SK-N-SH (cell line): Measurements from ENCODE around the gene LCN1. TPM values are rescaled to one million over a fixed set of nuclear protein-coding genes. Genes with fewer than 3 reads are reported as not detected.
A peak's percentile ranks its signal among the peaks of the same experiment; 100 is the strongest.

Source experiments
- CTCF ChIA-PET: fragments of 300-600, 350-600 bp; formaldehyde crosslinking; extraction: SDS; loops from one replicate; lab custom pipeline; 2021; lab: Yijun Ruan, JAX
- POLR2A ChIA-PET: fragments of 350-600 bp; sonication (Branson Sonifier 250); formaldehyde crosslinking; extraction: SDS; loops from one replicate; lab custom pipeline; 2020; ENCODE audit warnings: antibody characterized with exemption, inconsistent platforms; lab: Yijun Ruan, JAX
- DNase-seq: peaks from one replicate; pipeline ENCODE4 v3.0.0; 2012
- H2AFZ ChIP-seq: fragments of 200-600 bp; sonication (generic); 2 replicates; pipeline ENCODE4 v1.8.1; 2016; ENCODE audit warnings: antibody characterized with exemption, mild to moderate bottlenecking, low read depth
- H3F3A ChIP-seq: fragments of 200-600 bp; sonication (generic); replicated peaks from 2 replicates; pipeline ENCODE3; 2016; ENCODE audit warnings: antibody characterized with exemption, mild to moderate bottlenecking; ENCODE audit not compliant: insufficient read depth
- H3K27ac ChIP-seq, 2 experiments: fragments of 200-500 bp in 1 of 2; fragments of 200-600 bp in 1 of 2; sonication (Bioruptor generic) in 1 of 2; sonication (generic), shearing (Covaris generic) in 1 of 2; 2 replicates each; pipeline versions ENCODE4 v1.5.1 to v1.6.1; 2014 to 2016; ENCODE audit warnings: low read depth in 2 of 2, inconsistent platforms in 1 of 2, low read length in 1 of 2, mild to moderate bottlenecking in 1 of 2, mixed read lengths in 1 of 2
- H3K27me3 ChIP-seq: fragments of 200-600 bp; sonication (generic), shearing (Covaris generic); 2 replicates; pipeline ENCODE4 v1.6.1; 2016; ENCODE audit warnings: mixed run types; ENCODE audit not compliant: insufficient read depth
- H3K36me3 ChIP-seq, 2 experiments: fragments of 200-500 bp in 1 of 2; fragments of 200-600 bp in 1 of 2; sonication (Bioruptor generic) in 1 of 2; sonication (generic) in 1 of 2; replicated peaks in 1 of 2; 2 replicates each; pipeline versions ENCODE3 to v1.5.1; 2014 to 2016; ENCODE audit warnings: low read length in 1 of 2, mild to moderate bottlenecking in 1 of 2; ENCODE audit not compliant: insufficient read depth in 2 of 2, control insufficient read depth in 1 of 2
- H3K4me1 ChIP-seq, 2 experiments: fragments of 200-500 bp in 1 of 2; fragments of 200-600 bp in 1 of 2; sonication (Bioruptor generic) in 1 of 2; sonication (generic), shearing (Covaris generic) in 1 of 2; 2 replicates each; pipeline versions ENCODE4 v1.5.1 to v1.6.1; 2014 to 2016; ENCODE audit warnings: low read depth in 1 of 2, low read length in 1 of 2, mixed run types in 1 of 2; ENCODE audit not compliant: insufficient read depth in 2 of 2, control insufficient read depth in 1 of 2
- H3K4me2 ChIP-seq: fragments of 200-600 bp; sonication (generic), shearing (Covaris generic); 2 replicates; pipeline ENCODE4 v1.6.1; 2017; ENCODE audit warnings: mixed run types
- H3K4me3 ChIP-seq, 2 experiments: fragments of 200-500 bp in 1 of 2; fragments of 200-600 bp in 1 of 2; sonication (Bioruptor generic) in 1 of 2; sonication (generic), shearing (Covaris generic) in 1 of 2; 2 replicates each; pipeline versions ENCODE4 v1.5.1 to v1.8.1; 2014 to 2016; ENCODE audit warnings: low read depth in 2 of 2, inconsistent platforms in 1 of 2, low read length in 1 of 2, mild to moderate bottlenecking in 1 of 2, mixed read lengths in 1 of 2, moderate library complexity in 1 of 2
- H3K79me2 ChIP-seq: fragments of 200-600 bp; sonication (generic); 2 replicates; pipeline ENCODE4 v1.8.1; 2017; ENCODE audit warnings: mild to moderate bottlenecking; ENCODE audit not compliant: insufficient read depth
- H3K9ac ChIP-seq: fragments of 200-600 bp; sonication (generic); 2 replicates; pipeline ENCODE4 v1.6.1; 2017; ENCODE audit warnings: mixed run types
- H3K9me2 ChIP-seq: fragments of 200-600 bp; sonication (generic); 2 replicates; pipeline ENCODE4 v1.6.1; 2017; ENCODE audit warnings: mixed run types
- H3K9me3 ChIP-seq: fragments of 200-600 bp; sonication (generic); 2 replicates; pipeline ENCODE4 v1.6.1; 2017; ENCODE audit warnings: mixed run types, mild to moderate bottlenecking, moderate library complexity
- H4K20me1 ChIP-seq: fragments of 200-600 bp; sonication (generic); 2 replicates; pipeline ENCODE4 v1.6.1; 2017; ENCODE audit warnings: mild to moderate bottlenecking, mixed run types; ENCODE audit not compliant: insufficient read depth
- FOSL2 ChIP-seq: IDR thresholded peaks from 2 replicates; pipeline ENCODE4 v1.4.0; 2012; ENCODE audit warnings: low read depth, mild to moderate bottlenecking, moderate library complexity, borderline replicate concordance
- GABPA ChIP-seq: IDR thresholded peaks from 2 replicates; pipeline ENCODE4 v1.4.0; 2012; ENCODE audit warnings: low read depth, mild to moderate bottlenecking
- IRF3 ChIP-seq: fragments of 150-350 bp; IDR thresholded peaks from 2 replicates; pipeline ENCODE4 v1.6.1; 2016; ENCODE audit warnings: mild to moderate bottlenecking, low read depth, low read length
- JUND ChIP-seq: IDR thresholded peaks from 2 replicates; pipeline ENCODE4 v1.4.0; 2012
- MAX ChIP-seq: IDR thresholded peaks from 2 replicates; pipeline ENCODE4 v1.4.0; 2012; ENCODE audit warnings: low read depth
- MEF2A ChIP-seq: IDR thresholded peaks from 2 replicates; pipeline ENCODE4 v1.4.0; 2012; ENCODE audit warnings: low read depth, borderline replicate concordance
- NRF1 ChIP-seq: IDR thresholded peaks from 2 replicates; pipeline ENCODE4 v1.6.1; 2012; ENCODE audit warnings: low read depth, mild to moderate bottlenecking, low read length
- POLR2AphosphoS5 ChIP-seq: IDR thresholded peaks from 2 replicates; pipeline ENCODE4 v1.6.1; 2012; ENCODE audit warnings: low read depth, low read length
- REST ChIP-seq: IDR thresholded peaks from 2 replicates; pipeline ENCODE4 v1.6.1; 2012; ENCODE audit warnings: mild to moderate bottlenecking, low read depth, low read length, moderate library complexity
- RFX5 ChIP-seq: IDR thresholded peaks from 2 replicates; pipeline ENCODE4 v1.6.1; 2012; ENCODE audit warnings: mild to moderate bottlenecking, improper control_type of control experiment, low read length
- RXRA ChIP-seq: IDR thresholded peaks from 2 replicates; pipeline ENCODE4 v1.4.0; 2012; ENCODE audit warnings: low read depth, mild to moderate bottlenecking, borderline replicate concordance
- SIN3A ChIP-seq: IDR thresholded peaks from 2 replicates; pipeline ENCODE4 v1.6.1; 2012; ENCODE audit warnings: low read depth, mild to moderate bottlenecking, low read length, moderate library complexity, borderline replicate concordance
- TCF12 ChIP-seq: IDR thresholded peaks from 2 replicates; pipeline ENCODE4 v1.4.0; 2012
- USF2 ChIP-seq: fragments of 150-350 bp; IDR thresholded peaks from 2 replicates; pipeline ENCODE4 v1.6.1; 2017; ENCODE audit warnings: antibody characterized with exemption, low read length, low read depth, borderline replicate concordance
- YY1 ChIP-seq: IDR thresholded peaks from 2 replicates; pipeline ENCODE4 v1.4.0; 2012; ENCODE audit warnings: low read depth, mild to moderate bottlenecking
- ZBTB33 ChIP-seq: IDR thresholded peaks from 2 replicates; pipeline ENCODE4 v1.4.0; 2012; ENCODE audit warnings: low read depth, borderline replicate concordance
- WGBS: methylation state at CpG from one replicate; pipeline ENCODE4 v1.1.6; 2017; ENCODE audit warnings: low lambda C conversion rate; 5-methylcytosine and 5-hydroxymethylcytosine counted together
- polyA plus RNA-seq, 3 experiments: library from polyadenylated mRNA; depleted of rRNA; stranded (reverse); fragments of >200 nt; gene quantifications; 2 replicates each; pipeline ENCODE4 v1.2.3, GENCODE V29; 2012

The LCN1 gene
- polyA plus RNA-seq, 1 of the 3 experiments (the other 2 are of a cell fraction): not detected

GRCh38 chr9:135507104-135508035, 13.9 kb upstream of the LCN1 start:
- Histone ChIP-seq H4K20me1 (peaks cover 15% of the 10 kb centered on the region), H3F3A (no peaks in the 10 kb centered on the region), H2AFZ (no peak overlapping the region), H3K27me3 (no peaks in the 10 kb centered on the region), H3K9me2 (no peaks in the 10 kb centered on the region), H3K4me1 (peaks cover 0 to 1% of the 10 kb centered on the region in 2 experiments; a peak in 2 of 4 replicates), H3K9ac (no peak overlapping the region), H3K27ac (no peak overlapping the region), H3K79me2 (peaks cover 2% of the 10 kb centered on the region; the same call in 1 of the 2 replicates), H3K4me2 (no peak overlapping the region), H3K4me3 (no peak overlapping the region)
- CTCF ChIA-PET: interaction anchor here (1.0 kb wide), 1 partner anchor 26 kb away, joined by 3 read pairs; no protein-coding TSS in a partner anchor
- 82% methylated on average over 18 of the region's 23 CpGs for WGBS
- DNase-seq: peak; percentile 13
- TF ChIP-seq MEF2A (no peak), POLR2AphosphoS5 (no peak), ZBTB33 (no peak), IRF3 (no peak), MAX (no peak), NRF1 (no peak), RFX5 (no peak), GABPA (no peak), TCF12 (no peak), FOSL2 (no peak), SIN3A (no peak), YY1 (no peak), JUND (no peak), REST (no peak), RXRA (no peak), USF2 (no peak)
- TF ChIP-seq, all 33 proteins: peak for 0
- POLR2A ChIA-PET: no interaction called here
- no peaks in the 10 kb centered on the region for H3K9me3 ChIP-seq
- H3K36me3 ChIP-seq: peaks cover 3 to 29% of the 10 kb centered on the region in 2 experiments
